ENCODE results near the gene ZKSCAN1.

ZKSCAN1 gene

DNA sequence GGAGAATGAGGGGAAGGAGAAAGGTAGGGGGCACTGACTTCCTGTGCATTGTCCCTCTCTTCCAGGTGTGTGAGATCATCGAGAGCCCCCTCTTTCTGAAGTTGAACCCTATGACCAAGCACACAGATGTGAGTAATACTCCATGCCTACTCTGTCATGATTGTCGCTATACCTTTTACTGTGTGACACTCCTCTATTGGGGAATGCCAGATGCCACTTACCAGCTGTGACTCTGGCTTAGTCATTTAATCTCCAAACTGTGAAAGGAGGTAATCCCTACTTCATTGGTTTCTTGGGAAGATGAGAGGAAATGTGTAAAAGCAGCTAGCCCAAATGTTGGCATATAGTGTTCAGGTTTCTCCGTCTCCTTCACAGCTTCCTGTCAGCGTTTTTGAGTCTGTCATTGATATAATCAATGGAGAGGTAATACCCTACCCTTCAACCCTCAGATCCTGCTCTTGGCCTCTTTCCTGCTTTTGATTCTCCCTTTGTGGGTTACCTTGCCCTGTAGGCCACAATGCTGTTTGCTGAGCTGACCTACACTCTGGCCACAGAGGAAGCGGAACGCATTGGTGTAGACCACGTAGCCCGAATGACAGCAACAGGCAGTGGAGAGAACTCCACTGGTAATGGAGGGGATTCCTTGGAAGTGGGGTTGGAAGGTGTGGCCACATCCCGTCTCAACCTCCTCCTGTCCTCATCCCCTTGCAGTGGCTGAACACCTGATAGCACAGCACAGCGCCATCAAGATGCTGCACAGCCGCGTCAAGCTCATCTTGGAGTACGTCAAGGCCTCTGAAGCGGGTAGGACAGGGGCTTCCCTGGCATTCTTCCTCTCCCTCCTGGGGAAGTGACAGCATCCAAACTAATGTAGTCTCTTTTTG, 75.4 kb downstream of the ZKSCAN1 start:
- TF ChIP-seq CTCF (IDR thresholded peaks at IDR 0.05; ENCODE audit: low read depth, low read length) = no peak
- H3K4me3 ChIP-seq (replicated peaks in 1 of 2; ENCODE audit: low read depth in 2 of 2, low read length in 2 of 2) = no peak overlapping the region
- no peak for DNase-seq (ENCODE audit: low read depth in 2 of 2)
